Activated CD8-positive, alpha-beta memory T cell treated with anti-CD3 and anti-CD28 coated beads for 36 hours (primary cell): Measurements from ENCODE around the gene RPL39L. TPM values are rescaled to one million over a fixed set of nuclear protein-coding genes. Genes with fewer than 3 reads are reported as not detected.
"Not testable (repeated sequence)": the region's sequence is repeated elsewhere in the genome, so short reads cannot be mapped to it uniquely, and the experiment has no call there.

ENCODE experiments used
- CTCF ChIA-PET: fragments of 350-600 bp; sonication (Branson Sonifier 250); formaldehyde crosslinking; loops from one replicate; lab custom pipeline; 2021; ENCODE audit warnings: antibody characterized with exemption; lab: Charles Lee
- POLR2A ChIA-PET: fragments of 350-600 bp; sonication (Branson Sonifier 250); formaldehyde crosslinking; loops from one replicate; lab custom pipeline; 2021; ENCODE audit warnings: antibody characterized with exemption; lab: Charles Lee
- total RNA-seq, 2 experiments: library from RNA; stranded (reverse); gene quantifications; one replicate each; pipeline ENCODE4 v1.2.3, GENCODE V29; 2021

The RPL39L gene
- 10 to 100 TPM; 12.9 to 14.1 TPM for total RNA-seq

- ChIA-PET CTCF (interaction anchor here (0.6 to 2.5 kb wide), 21 partner anchors 8 to 318 kb away, joined by 3 to 20 read pairs (median 4); partner anchors contain the start of gene RTP4), POLR2A (interaction anchor here (0.8 to 2.2 kb wide), 6 partner anchors 9 to 312 kb away, joined by 3 to 9 read pairs (median 4); no protein-coding TSS in a partner anchor)
Observed at GRCh38 chr3:187139126-187139894, at the start of gene RPL39L. Gene RPL39L, minus strand, starts transcription at chr3:187139496. Its CDS starts 18,196 bp downstream, at chr3:187121300.

GRCh38 chr3:187188931-187189330 is 49.6 kb upstream of the RPL39L start:
- ChIA-PET CTCF (no interaction called here), POLR2A (no interaction called here)

- CTCF ChIA-PET, result interaction anchor here (1.0 kb wide), 1 partner anchor 21 kb away, joined by 3 read pairs; no protein-coding TSS in a partner anchor
- POLR2A ChIA-PET, result no interaction called here
Observed at GRCh38 chr3:187186801-187187421, 47.6 kb upstream of the RPL39L start.

GRCh38 chr3:187186375-187186774 is 47.1 kb upstream of the RPL39L start:
- ChIA-PET CTCF (no interaction called here), POLR2A (no interaction called here)

GRCh38 chr3:187185759-187186158 is 46.5 kb upstream of the RPL39L start:
- CTCF ChIA-PET, result no interaction called here
- POLR2A ChIA-PET, result no interaction called here

GRCh38 chr3:187183903-187184302 is 44.6 kb upstream of the RPL39L start:
- POLR2A ChIA-PET, result no interaction called here
- CTCF ChIA-PET, result no interaction called here

GRCh38 chr3:187183210-187183862 is 44.0 kb upstream of the RPL39L start:
- CTCF ChIA-PET, result no interaction called here

GRCh38 chr3:187181454-187182170 is 42.3 kb upstream of the RPL39L start:
- POLR2A ChIA-PET, result no interaction called here
- CTCF ChIA-PET, result no interaction called here

More at GRCh38 chr3:187183210-187183862, 44.0 kb upstream of the RPL39L start:
- POLR2A ChIA-PET, result no interaction called here

- POLR2A ChIA-PET, result no interaction called here
- CTCF ChIA-PET, result no interaction called here
Observed at GRCh38 chr3:187172929-187173328, 33.6 kb upstream of the RPL39L start.

GRCh38 chr3:187170911-187171310 is 31.6 kb upstream of the RPL39L start:
- POLR2A ChIA-PET, result not testable (repeated sequence)
- CTCF ChIA-PET, result interaction anchor here (0.7 kb wide), 1 partner anchor 63 kb away, joined by 3 read pairs; no protein-coding TSS in a partner anchor

GRCh38 chr3:187169231-187169960 is 30.1 kb upstream of the RPL39L start:
- POLR2A ChIA-PET, result no interaction called here
- CTCF ChIA-PET, result no interaction called here

- ChIA-PET CTCF (interaction anchor here (0.6 kb wide), 1 partner anchor 38 kb away, joined by 3 read pairs; no protein-coding TSS in a partner anchor), POLR2A (no interaction called here)
Observed at GRCh38 chr3:187167777-187168176, 28.5 kb upstream of the RPL39L start.

GRCh38 chr3:187166750-187167149 is 27.5 kb upstream of the RPL39L start:
- CTCF ChIA-PET, result interaction anchor here (1.0 kb wide), 1 partner anchor 53 kb away, joined by 4 read pairs; no protein-coding TSS in a partner anchor
- POLR2A ChIA-PET, result no interaction called here

GRCh38 chr3:187165144-187165543 is 25.8 kb upstream of the RPL39L start:
- ChIA-PET CTCF (interaction anchor here (0.6 to 2.8 kb wide), 17 partner anchors 15 to 338 kb away, joined by 3 to 27 read pairs (median 4); partner anchors contain the start of gene RPL39L), POLR2A (interaction anchor here (0.6 to 1.0 kb wide), 4 partner anchors 26 to 254 kb away, joined by 3 to 4 read pairs (median 3); partner anchors contain the start of gene RPL39L)

- ChIA-PET POLR2A (no interaction called here), CTCF (interaction anchor here (0.9 to 1.5 kb wide), 4 partner anchors 12 to 313 kb away, joined by 3 to 5 read pairs (median 4); partner anchors contain the start of gene RPL39L)
Observed at GRCh38 chr3:187162265-187162953, 23.1 kb upstream of the RPL39L start.

GRCh38 chr3:187161556-187161955 is 22.3 kb upstream of the RPL39L start:
- POLR2A ChIA-PET, result no interaction called here
- CTCF ChIA-PET, result interaction anchor here (1.1 to 1.2 kb wide), 2 partner anchors 10 to 22 kb away, joined by 3 to 4 read pairs; partner anchors contain the start of gene RPL39L

- CTCF ChIA-PET, result interaction anchor here (0.8 to 5.1 kb wide), 14 partner anchors 9 to 323 kb away, joined by 3 to 50 read pairs (median 4); partner anchors contain the start of gene RPL39L
- POLR2A ChIA-PET, result interaction anchor here (0.9 kb wide), 1 partner anchor 11 kb away, joined by 5 read pairs; the partner anchor contains the start of gene RPL39L
Observed at GRCh38 chr3:187150599-187150998, 11.3 kb upstream of the RPL39L start.
